Ovary (tissue), 9 donors: ENCODE measurements around the gene HEXIM2. TPM values are rescaled to one million over a fixed set of nuclear protein-coding genes. Genes with fewer than 3 reads are reported as not detected.

Experiments
- DNase-seq, 5 donors: peaks; one replicate each; pipeline ENCODE4 v3.0.0-alpha.2; 2019 to 2020
- H3K27ac ChIP-seq, 2 donors: fragments of 200-600 bp; one replicate each; pipeline versions ENCODE4 v1.5.1 to v1.8.0; 2019 to 2022
- H3K27me3 ChIP-seq: fragments of 200-600 bp; one replicate; pipeline ENCODE4 v1.8.0; 2022
- H3K36me3 ChIP-seq: fragments of 200-600 bp; sonication (generic); one replicate; pipeline ENCODE4 v1.5.1; 2019
- H3K4me1 ChIP-seq: one replicate; pipeline ENCODE4 v1.8.1; 2013; ENCODE audit warnings: mild to moderate bottlenecking, moderate library complexity; ENCODE audit not compliant: insufficient read depth
- H3K4me3 ChIP-seq: fragments of 200-600 bp; sonication (generic); one replicate; pipeline ENCODE4 v1.5.1; 2017
- H3K9me3 ChIP-seq, 2 donors: fragments of 200-600 bp in 1 of 2; sonication (generic) in 1 of 2; one replicate each; pipeline versions ENCODE4 v1.5.1 to v1.8.1; 2013 to 2019; ENCODE audit warnings: mild to moderate bottlenecking in 1 of 2, moderate library complexity in 1 of 2
- EP300 ChIP-seq: sonication (generic); formaldehyde crosslinking; IDR thresholded peaks from one replicate; pipeline ENCODE4 v1.6.1; 2017; ENCODE audit warnings: antibody characterized with exemption
- POLR2A ChIP-seq: fragments of 450-650 bp; IDR thresholded peaks from one replicate; pipeline ENCODE4 v1.6.1; 2017; ENCODE audit warnings: antibody characterized with exemption, mild to moderate bottlenecking, moderate library complexity
- WGBS, 3 donors: extraction: QIAGEN DNeasy Blood & Tissue Kit in 1 of 3; methylation state at CpG; one replicate each; pipeline versions ENCODE4 v1.1.5 to v1.1.7; 2013 to 2017; 5-methylcytosine and 5-hydroxymethylcytosine counted together
- intact Hi-C, 4 donors: fragments of 100-400 bp; cut with DNase I; formaldehyde crosslinking; loops; one replicate each; pipeline versions ENCODE4 v1.11.0 to v1.15.1; 2022 to 2023
- polyA plus RNA-seq, 2 donors: library from polyadenylated mRNA; stranded (reverse); fragments of 200-250 nt in 1 of 2; fragments of 350-450 nt in 1 of 2; fragmentation: Illumina TruSeq in 1 of 2; extraction: RNeasy Lipid Tissue Mini Kit (QIAGEN cat#74804) in 1 of 2; gene quantifications; one replicate each; pipeline ENCODE4 v1.2.3, GENCODE V29; 2013 to 2014
- total RNA-seq, 7 donors: library from RNA; depleted of rRNA in 2 of 7; stranded (reverse); fragments of >200 nt in 2 of 7; fragmentation: NEBNext Ultra II Directional in 3 of 7; extraction: Animal tissue kit (Norgen Biotek cat#: 25700) in 3 of 7; gene quantifications; one replicate each; pipeline versions ENCODE4 v1.1.0 to v1.2.4, GENCODE V29; 2016 to 2023
- TF ChIP-seq, protein P1 (sequence below), 3 donors: fragments of 450-650 bp in 2 of 3; fragments of 200-600 bp in 1 of 3; IDR thresholded peaks; one replicate each; pipeline versions ENCODE4 v1.5.1 to v1.8.0; 2016 to 2022; ENCODE audit warnings: antibody characterized with exemption in 3 of 3, mild to moderate bottlenecking in 1 of 3
- donor health status: DM: no; HTN: no; CAD: no; lungs with moderate emphysema.
- donor health status: DM: no; HTN: no; CAD: no.
- donor health status: Bipolar disorder and iron deficiency.
- donor health status: DM: yes; HTN: yes; CAD: no.
- donor health status: DM: no; HTN: no; CAD: no.
- donor health status: DM: yes; HTN: yes; CAD: no.

HEXIM2 gene
- total and polyA plus RNA-seq, 9 donors, result 1.7 to 9.1 (median 5.5) TPM

DNA sequence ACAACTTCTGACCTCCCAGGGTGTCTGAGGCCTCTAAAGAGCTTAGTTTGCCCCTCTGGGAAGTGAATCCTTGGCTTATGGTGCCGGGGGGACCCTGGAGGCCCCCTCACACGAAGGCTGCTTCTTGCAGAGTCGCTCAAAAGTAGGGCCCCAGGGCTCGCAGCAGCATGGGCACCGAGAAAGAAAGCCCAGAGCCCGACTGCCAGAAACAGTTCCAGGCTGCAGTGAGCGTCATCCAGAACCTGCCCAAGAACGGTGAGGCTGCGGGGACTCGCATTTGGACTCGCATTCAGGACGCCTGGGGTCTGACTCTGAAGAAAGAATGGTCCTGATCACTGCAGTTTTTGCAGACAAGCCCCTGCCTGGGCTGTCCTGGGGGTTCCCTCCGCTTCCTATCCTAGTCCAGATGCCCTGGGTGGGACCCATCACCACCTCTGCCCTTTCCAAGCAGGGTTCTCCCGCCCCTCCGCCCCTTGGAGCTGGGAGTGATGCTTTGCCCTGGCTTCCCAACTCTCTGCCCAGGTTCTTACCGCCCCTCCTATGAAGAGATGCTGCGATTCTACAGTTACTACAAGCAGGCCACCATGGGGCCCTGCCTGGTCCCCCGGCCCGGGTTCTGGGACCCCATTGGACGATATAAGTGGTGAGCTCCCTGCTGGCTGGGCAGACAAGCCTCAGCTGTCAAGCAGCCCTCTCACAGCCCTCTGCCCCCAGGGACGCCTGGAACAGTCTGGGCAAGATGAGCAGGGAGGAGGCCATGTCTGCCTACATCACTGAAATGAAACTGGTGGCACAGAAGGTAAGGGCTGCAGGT lies 25.5 kb upstream of the HEXIM2 start:
- H3K4me3 ChIP-seq, result peak overlapping the region; percentile 76
- no peak for TF ChIP-seq EP300
- TF ChIP-seq, protein P1, sequence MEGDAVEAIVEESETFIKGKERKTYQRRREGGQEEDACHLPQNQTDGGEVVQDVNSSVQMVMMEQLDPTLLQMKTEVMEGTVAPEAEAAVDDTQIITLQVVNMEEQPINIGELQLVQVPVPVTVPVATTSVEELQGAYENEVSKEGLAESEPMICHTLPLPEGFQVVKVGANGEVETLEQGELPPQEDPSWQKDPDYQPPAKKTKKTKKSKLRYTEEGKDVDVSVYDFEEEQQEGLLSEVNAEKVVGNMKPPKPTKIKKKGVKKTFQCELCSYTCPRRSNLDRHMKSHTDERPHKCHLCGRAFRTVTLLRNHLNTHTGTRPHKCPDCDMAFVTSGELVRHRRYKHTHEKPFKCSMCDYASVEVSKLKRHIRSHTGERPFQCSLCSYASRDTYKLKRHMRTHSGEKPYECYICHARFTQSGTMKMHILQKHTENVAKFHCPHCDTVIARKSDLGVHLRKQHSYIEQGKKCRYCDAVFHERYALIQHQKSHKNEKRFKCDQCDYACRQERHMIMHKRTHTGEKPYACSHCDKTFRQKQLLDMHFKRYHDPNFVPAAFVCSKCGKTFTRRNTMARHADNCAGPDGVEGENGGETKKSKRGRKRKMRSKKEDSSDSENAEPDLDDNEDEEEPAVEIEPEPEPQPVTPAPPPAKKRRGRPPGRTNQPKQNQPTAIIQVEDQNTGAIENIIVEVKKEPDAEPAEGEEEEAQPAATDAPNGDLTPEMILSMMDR (IDR thresholded peaks at IDR 0.05), result no peak
- no peak for TF ChIP-seq POLR2A
- no peaks in the 10 kb centered on the region for H3K27me3 ChIP-seq
- WGBS, 3 donors, result 54 to 59% (median 56%) methylated on average over 21 of the region's 21 CpGs
- peak overlapping the region; percentile 65 to 81 for H3K27ac ChIP-seq
- no peaks in the 10 kb centered on the region for H3K36me3 ChIP-seq
- intact Hi-C loops, result loop anchor here (1.0 to 10.0 kb wide), 5 partner anchors 25 to 179 kb away; partner anchors contain the start of genes HEXIM2 (in 1 of the 4) and MAP3K14 (in 1 of the 4)
- peak in 2 of 5 donors; percentile 22 to 44 for DNase-seq
- peaks cover 2% of the 10 kb centered on the region for H3K4me1 ChIP-seq
- no peaks in the 10 kb centered on the region for H3K9me3 ChIP-seq

DNA sequence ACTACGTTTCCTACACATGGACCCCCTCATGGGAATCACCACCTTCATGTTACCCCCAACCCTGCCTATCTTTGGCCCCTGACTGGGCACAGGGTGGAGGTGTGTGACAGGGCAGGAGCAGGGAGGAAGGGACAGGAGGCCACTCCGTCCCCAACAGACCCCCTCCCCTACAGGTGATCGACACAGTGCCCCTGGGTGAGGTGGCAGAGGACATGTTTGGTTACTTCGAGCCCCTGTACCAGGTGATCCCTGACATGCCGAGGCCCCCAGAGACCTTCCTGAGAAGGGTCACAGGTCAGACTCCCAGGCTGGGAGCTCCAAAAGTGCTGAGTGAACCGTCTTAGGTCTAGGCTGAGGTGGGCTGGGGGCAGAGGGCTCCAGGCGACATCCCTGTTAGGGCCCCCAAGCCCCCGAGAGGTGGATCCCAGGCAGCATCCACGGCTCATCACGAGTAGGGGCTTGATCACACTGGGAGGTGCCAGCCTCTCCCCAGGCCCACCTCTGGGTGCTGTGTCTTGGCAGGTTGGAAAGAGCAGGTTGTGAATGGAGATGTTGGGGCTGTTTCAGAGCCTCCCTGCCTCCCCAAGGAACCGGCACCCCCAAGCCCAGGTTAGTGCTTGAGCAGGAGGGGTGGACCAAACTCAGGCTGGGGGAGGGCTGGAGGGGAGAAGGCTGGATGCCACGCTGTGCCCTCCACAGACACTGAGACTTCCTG lies 24.7 kb upstream of the HEXIM2 start:
- Histone ChIP-seq H3K9me3 (no peaks in the 10 kb centered on the region), H3K27ac (no peak overlapping the region), H3K4me3 (no peak overlapping the region), H3K27me3 (no peaks in the 10 kb centered on the region), H3K36me3 (no peaks in the 10 kb centered on the region), H3K4me1 (no peaks in the 10 kb centered on the region)
- WGBS, 3 donors, result 80 to 88% (median 82%) methylated on average over 12 of the region's 12 CpGs
- intact Hi-C loops, result loop anchor here in 3 of 4 donors (2.0 to 10.0 kb wide), 3 partner anchors 60 to 178 kb away; partner anchors contain the start of gene MAP3K14 (in 1 of the 3)
- TF ChIP-seq EP300 (no peak), POLR2A (no peak)
- TF ChIP-seq, protein P1 (IDR thresholded peaks at IDR 0.05), result no peak
- peak in 3 of 5 donors; percentile 15 to 44 (median 34) for DNase-seq

DNA sequence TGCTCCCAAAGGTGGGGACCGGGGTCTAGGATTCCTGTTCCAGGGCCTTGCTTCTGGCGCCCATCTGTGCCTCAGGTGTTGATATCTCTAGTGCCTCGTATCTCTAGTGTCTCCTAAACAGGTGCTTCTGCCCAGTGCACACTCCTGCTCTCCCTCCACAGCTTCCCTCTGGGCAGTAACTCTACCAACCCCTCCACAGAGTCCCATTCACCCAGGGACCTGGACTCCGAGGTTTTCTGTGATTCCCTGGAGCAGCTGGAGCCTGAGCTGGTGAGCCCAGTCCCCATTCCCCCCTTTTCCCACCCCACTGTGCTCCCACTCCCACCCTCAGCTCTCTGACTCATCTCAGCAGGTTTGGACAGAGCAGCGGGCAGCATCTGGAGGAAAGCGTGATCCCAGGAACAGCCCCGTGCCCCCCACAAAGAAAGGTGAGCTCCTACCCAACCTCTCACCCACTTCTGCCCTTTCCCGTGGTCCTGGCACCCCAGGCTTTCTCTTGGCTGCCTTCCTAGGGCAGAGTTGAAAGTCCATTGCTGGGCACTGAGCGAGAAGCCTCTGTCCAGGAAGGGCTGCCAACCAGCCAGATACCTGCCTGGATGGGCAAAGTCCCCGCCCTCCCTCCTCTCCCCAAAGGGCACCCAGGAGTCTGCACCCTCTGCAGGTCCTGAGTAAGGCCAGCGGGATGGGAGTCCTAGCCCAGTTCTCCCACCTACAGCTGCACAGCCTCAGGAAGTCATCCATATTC lies 23.9 kb upstream of the HEXIM2 start:
- intact Hi-C loops, result loop anchor here in 3 of 4 donors (2.0 to 10.0 kb wide), 3 partner anchors 60 to 177 kb away; partner anchors contain the start of gene MAP3K14 (in 1 of the 3)
- no peak for TF ChIP-seq POLR2A
- TF ChIP-seq, protein P1 (IDR thresholded peaks at IDR 0.05), result no peak
- no peak for TF ChIP-seq EP300
- H3K4me1 ChIP-seq, result no peaks in the 10 kb centered on the region
- H3K36me3 ChIP-seq, result no peaks in the 10 kb centered on the region
- peak in 2 of 5 donors; percentile 31 to 41 for DNase-seq
- no peak overlapping the region for H3K4me3 ChIP-seq
- H3K27ac ChIP-seq, result no peak overlapping the region
- WGBS, 3 donors, result 78 to 87% (median 82%) methylated on average over 10 to 11 of the region's 11 CpGs
- H3K27me3 ChIP-seq, result no peaks in the 10 kb centered on the region
- H3K9me3 ChIP-seq, result no peaks in the 10 kb centered on the region
